CD4-positive, alpha-beta T cell (primary cell): Measurements from ENCODE around the gene F2R. TPM values are rescaled to one million over a fixed set of nuclear protein-coding genes. Genes with fewer than 3 reads are reported as not detected.

ENCODE experiments used
- ATAC-seq: fragments of 200-7000 bp; cut with Tn5 transposase; one replicate; pipeline ENCODE4 v1.10.0; 2022; ENCODE audit warnings: mild to moderate bottlenecking; ENCODE audit not compliant: poor library complexity
- CTCF ChIA-PET: fragments of 350-600 bp; sonication (Branson Sonifier 250); formaldehyde crosslinking; loops from one replicate; lab custom pipeline; 2021; ENCODE audit warnings: antibody characterized with exemption, inconsistent platforms; lab: Charles Lee
- POLR2A ChIA-PET: fragments of 350-600 bp; sonication (Branson Sonifier 250); formaldehyde crosslinking; loops from one replicate; lab custom pipeline; 2021; ENCODE audit warnings: antibody characterized with exemption, inconsistent platforms; lab: Charles Lee
- DNase-seq, 14 experiments: peaks; one replicate each; pipeline ENCODE4 v3.0.0-alpha.2; 2013 to 2020; ENCODE audit warnings: mixed read lengths in 2 of 14
- H3K27ac ChIP-seq, 2 donors: one replicate each; pipeline versions ENCODE4 v1.5.1 to v1.7.0; 2013; ENCODE audit warnings: low read length in 2 of 2, low read depth in 1 of 2, mild to moderate bottlenecking in 1 of 2
- H3K27me3 ChIP-seq, 2 experiments: 1 replicate in 1 of 2; 2 replicates in 1 of 2; pipeline versions ENCODE4 v1.6.1 to v1.7.0; 2013; ENCODE audit warnings: low read length in 2 of 2, control low read depth in 1 of 2, mild to moderate bottlenecking in 1 of 2, moderate library complexity in 1 of 2; ENCODE audit not compliant: insufficient read depth in 2 of 2, control insufficient read depth in 1 of 2
- H3K36me3 ChIP-seq: one replicate; pipeline ENCODE4 v1.6.1; 2013; ENCODE audit warnings: low read length, control low read depth; ENCODE audit not compliant: insufficient read depth
- H3K4me1 ChIP-seq: one replicate; pipeline ENCODE4 v1.6.1; 2013; ENCODE audit warnings: low read length, control low read depth; ENCODE audit not compliant: insufficient read depth
- H3K4me3 ChIP-seq: one replicate; pipeline ENCODE4 v1.5.1; 2013; ENCODE audit warnings: mild to moderate bottlenecking, low read length, moderate library complexity
- H3K9me3 ChIP-seq, 2 experiments: 1 replicate in 1 of 2; 2 replicates in 1 of 2; pipeline versions ENCODE4 v1.6.1 to v1.7.0; 2013; ENCODE audit warnings: low read length in 2 of 2, mild to moderate bottlenecking in 2 of 2, control low read depth in 1 of 2, moderate library complexity in 1 of 2; ENCODE audit not compliant: control insufficient read depth in 1 of 2, insufficient read depth in 1 of 2
- H3K27ac Mint-ChIP-seq: one replicate; pipeline ENCODE4 v1.8.0; 2020; ENCODE audit warnings: mixed read lengths
- H3K27me3 Mint-ChIP-seq: one replicate; pipeline ENCODE4 v1.8.0; 2021; ENCODE audit warnings: mixed read lengths
- H3K36me3 Mint-ChIP-seq: one replicate; pipeline ENCODE4 v1.8.0; 2021; ENCODE audit warnings: low read depth, mixed read lengths
- H3K4me1 Mint-ChIP-seq: one replicate; pipeline ENCODE4 v1.8.0; 2021; ENCODE audit warnings: low read depth, mixed read lengths
- H3K4me3 Mint-ChIP-seq: one replicate; pipeline ENCODE4 v1.8.0; 2020; ENCODE audit warnings: mild to moderate bottlenecking, mixed read lengths
- H3K9me3 Mint-ChIP-seq: one replicate; pipeline ENCODE4 v1.8.0; 2020; ENCODE audit warnings: mixed read lengths
- intact Hi-C, 2 experiments: fragments of 100-400 bp; cut with DNase I in 1 of 2; cut with micrococcal nuclease in 1 of 2; formaldehyde crosslinking; loops; one replicate each; pipeline versions ENCODE4 v1.15.1 to v1.9.0; 2023 to 2025; cut with DNase I, micrococcal nuclease
- total RNA-seq, 174 experiments: library from RNA in 2 of 174; stranded (reverse) in 2 of 174; gene quantifications; one replicate each; pipeline ENCODE4 v1.2.3 and lab custom pipeline; 2021 to 2026
- TF ChIP-seq, protein P1 (sequence below): fragments of 200-600 bp; IDR thresholded peaks from one replicate; pipeline ENCODE4 v1.8.0; 2022; ENCODE audit warnings: antibody characterized with exemption, mild to moderate bottlenecking

The F2R gene
- total RNA-seq, 2 experiments from 2014 or later: 1.9 to 2.7 TPM

DNA sequence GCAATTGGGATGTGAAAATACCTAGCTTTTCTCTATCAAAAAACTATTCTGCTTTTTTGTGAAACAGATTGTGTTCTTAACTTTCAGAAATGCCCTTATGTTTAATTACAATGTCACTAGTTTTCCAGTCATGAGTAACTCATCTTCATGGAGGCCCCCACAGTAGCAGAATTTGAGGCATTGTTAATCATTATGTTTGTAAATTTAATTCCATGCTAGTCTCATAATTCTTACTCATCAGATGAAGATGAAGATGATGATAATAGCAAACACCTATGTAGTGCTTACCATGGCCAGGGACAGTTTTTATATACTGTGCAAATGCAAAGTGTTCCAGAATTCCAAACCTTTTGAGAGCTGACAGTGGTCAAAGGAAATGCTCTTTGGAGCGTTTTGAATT lies 27.7 kb upstream of the F2R start:
- peaks cover 89% of the 10 kb centered on the region for H3K36me3 Mint-ChIP-seq
- intact Hi-C loops: no loop called here
- no peak overlapping the region for H3K27ac Mint-ChIP-seq

DNA sequence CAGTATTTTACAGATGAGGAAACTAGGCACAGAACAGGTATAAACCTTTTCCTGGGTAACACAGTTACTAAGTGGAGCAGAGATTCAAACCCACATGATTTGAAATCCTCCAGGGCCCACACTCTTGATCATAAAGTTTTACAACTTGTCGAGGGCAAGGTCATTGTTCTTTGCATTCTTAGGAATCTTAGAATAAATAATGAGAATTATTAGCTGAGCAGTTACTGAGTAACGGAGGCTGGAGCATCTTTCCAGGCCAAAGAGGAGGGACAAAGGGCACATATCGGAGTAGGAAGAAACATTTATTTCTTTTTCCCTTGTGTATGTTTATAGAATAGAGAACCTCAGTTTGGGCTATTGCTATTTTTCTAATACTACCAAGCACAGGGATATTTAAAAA lies 27.1 kb upstream of the F2R start:
- no peak for ATAC-seq
- Mint-ChIP-seq H3K27me3 (no peaks in the 10 kb centered on the region), H3K4me3 (no peak overlapping the region), H3K4me1 (no peaks in the 10 kb centered on the region), H3K9me3 (no peaks in the 10 kb centered on the region), H3K27ac (no peak overlapping the region), H3K36me3 (peaks cover 88% of the 10 kb centered on the region)
- POLR2A ChIA-PET: no interaction called here
- TF ChIP-seq, protein P1, sequence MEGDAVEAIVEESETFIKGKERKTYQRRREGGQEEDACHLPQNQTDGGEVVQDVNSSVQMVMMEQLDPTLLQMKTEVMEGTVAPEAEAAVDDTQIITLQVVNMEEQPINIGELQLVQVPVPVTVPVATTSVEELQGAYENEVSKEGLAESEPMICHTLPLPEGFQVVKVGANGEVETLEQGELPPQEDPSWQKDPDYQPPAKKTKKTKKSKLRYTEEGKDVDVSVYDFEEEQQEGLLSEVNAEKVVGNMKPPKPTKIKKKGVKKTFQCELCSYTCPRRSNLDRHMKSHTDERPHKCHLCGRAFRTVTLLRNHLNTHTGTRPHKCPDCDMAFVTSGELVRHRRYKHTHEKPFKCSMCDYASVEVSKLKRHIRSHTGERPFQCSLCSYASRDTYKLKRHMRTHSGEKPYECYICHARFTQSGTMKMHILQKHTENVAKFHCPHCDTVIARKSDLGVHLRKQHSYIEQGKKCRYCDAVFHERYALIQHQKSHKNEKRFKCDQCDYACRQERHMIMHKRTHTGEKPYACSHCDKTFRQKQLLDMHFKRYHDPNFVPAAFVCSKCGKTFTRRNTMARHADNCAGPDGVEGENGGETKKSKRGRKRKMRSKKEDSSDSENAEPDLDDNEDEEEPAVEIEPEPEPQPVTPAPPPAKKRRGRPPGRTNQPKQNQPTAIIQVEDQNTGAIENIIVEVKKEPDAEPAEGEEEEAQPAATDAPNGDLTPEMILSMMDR: no peak
- intact Hi-C loops: no loop called here
- Histone ChIP-seq H3K27me3 (no peaks in the 10 kb centered on the region), H3K9me3 (no peaks in the 10 kb centered on the region), H3K36me3 (peaks cover 70% of the 10 kb centered on the region), H3K4me1 (no peaks in the 10 kb centered on the region), H3K4me3 (no peak overlapping the region), H3K27ac (no peak overlapping the region)
- CTCF ChIA-PET: no interaction called here
- no peak for DNase-seq

More for the DNA sequence above, 27.7 kb upstream of the F2R start:
- H3K9me3 Mint-ChIP-seq: no peaks in the 10 kb centered on the region
- ChIA-PET POLR2A (no interaction called here), CTCF (no interaction called here)
- Histone ChIP-seq H3K4me1 (no peaks in the 10 kb centered on the region), H3K27ac (no peak overlapping the region), H3K36me3 (peaks cover 71% of the 10 kb centered on the region), H3K4me3 (no peak overlapping the region), H3K27me3 (no peaks in the 10 kb centered on the region), H3K9me3 (no peaks in the 10 kb centered on the region)
- no peak for ATAC-seq
- H3K4me3 Mint-ChIP-seq: no peak overlapping the region
- H3K4me1 Mint-ChIP-seq: no peaks in the 10 kb centered on the region
- DNase-seq: no peak
- no peaks in the 10 kb centered on the region for H3K27me3 Mint-ChIP-seq
- TF ChIP-seq, protein P1: no peak

DNA sequence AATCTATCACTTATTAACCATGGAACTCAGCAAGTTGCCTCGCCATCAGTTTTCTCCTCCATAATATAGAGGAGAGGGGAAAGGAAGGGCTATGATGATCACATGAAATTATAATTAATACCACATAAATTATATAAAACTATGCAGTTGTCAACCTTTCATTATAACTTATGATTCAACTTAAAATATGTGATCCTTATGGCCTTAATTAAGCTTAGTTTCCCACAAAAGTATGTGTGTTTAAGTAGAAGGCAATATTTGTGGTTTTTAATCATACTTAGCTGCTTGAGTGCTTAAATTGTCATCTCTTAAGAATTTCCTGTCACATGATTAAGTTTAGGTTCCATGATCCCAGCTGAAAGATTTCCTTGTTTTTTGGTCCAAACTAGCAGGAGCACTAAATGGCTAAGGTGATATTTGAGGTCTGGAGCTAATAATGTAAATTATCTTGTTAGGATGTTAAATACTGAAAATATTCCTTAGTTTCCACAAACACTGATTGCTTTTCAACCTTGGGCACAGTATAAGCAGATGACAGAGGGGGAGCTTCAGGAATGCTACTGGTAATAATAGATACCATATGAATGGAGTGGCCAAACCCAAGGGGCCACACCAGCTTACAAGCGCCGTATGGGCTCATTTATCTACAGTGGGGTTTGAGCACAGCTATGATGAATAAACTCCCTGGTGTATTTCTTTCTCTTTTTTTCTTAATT lies 26.4 kb upstream of the F2R start:
- intact Hi-C loops: no loop called here
- no peaks in the 10 kb centered on the region for H3K4me1 Mint-ChIP-seq
- Histone ChIP-seq H3K9me3 (no peaks in the 10 kb centered on the region), H3K27me3 (no peaks in the 10 kb centered on the region), H3K36me3 (peaks cover 71% of the 10 kb centered on the region), H3K27ac (no peak overlapping the region), H3K4me1 (no peaks in the 10 kb centered on the region), H3K4me3 (no peak overlapping the region)
- H3K27ac Mint-ChIP-seq: no peak overlapping the region
- H3K4me3 Mint-ChIP-seq: no peak overlapping the region
- no peaks in the 10 kb centered on the region for H3K27me3 Mint-ChIP-seq
- ChIA-PET POLR2A (interaction anchor here (0.9 kb wide), 1 partner anchor 9 kb away, joined by 4 read pairs; no protein-coding TSS in a partner anchor), CTCF (interaction anchor here (2.0 kb wide), 1 partner anchor 85 kb away, joined by 6 read pairs; no protein-coding TSS in a partner anchor)
- ATAC-seq (no peak), DNase-seq (no peak)
- H3K9me3 Mint-ChIP-seq: no peaks in the 10 kb centered on the region
- TF ChIP-seq, protein P1: no peak
- H3K36me3 Mint-ChIP-seq: peaks cover 85% of the 10 kb centered on the region
